Measurements from ENCODE around the gene SIRPA.

DNA sequence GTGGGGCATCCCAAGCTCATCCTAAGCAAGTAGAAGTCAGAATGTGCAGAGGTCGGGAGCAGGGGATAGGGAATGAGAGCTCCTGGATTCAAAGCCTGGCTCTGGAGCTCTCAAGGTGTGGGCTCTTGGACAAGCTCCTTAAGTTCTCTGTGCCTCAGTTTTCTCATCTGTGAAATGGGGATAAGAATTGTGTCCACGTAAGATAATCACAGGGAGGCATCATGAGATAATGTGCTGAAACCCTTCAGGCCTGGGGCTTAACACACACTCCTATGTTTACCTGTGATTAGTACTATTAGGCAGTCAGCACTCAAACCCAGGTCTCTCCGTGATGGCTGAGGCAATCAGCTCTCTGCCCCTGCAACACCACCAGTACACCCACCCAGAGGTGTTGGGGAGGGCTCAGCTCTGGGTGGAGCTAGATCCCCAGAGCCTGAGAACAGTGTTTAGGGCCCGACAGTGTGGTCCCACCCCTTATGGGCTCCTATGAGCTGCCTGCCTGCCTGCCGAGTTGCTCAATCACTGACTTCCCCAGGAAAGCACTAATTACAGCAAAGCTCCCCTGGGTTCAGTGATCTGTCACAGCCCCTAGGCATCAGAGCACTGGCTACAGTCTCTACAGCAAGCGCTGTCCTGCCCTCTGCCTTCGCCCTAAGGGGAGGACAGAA, 6.3 kb upstream of the SIRPA start:
- TF ChIP-seq POLR2A (IDR thresholded peaks at IDR 0.05) (no peak), POLR2AphosphoS5 (IDR thresholded peaks at IDR 0.05) (no peak)
- TF ChIP-seq, protein P1, sequence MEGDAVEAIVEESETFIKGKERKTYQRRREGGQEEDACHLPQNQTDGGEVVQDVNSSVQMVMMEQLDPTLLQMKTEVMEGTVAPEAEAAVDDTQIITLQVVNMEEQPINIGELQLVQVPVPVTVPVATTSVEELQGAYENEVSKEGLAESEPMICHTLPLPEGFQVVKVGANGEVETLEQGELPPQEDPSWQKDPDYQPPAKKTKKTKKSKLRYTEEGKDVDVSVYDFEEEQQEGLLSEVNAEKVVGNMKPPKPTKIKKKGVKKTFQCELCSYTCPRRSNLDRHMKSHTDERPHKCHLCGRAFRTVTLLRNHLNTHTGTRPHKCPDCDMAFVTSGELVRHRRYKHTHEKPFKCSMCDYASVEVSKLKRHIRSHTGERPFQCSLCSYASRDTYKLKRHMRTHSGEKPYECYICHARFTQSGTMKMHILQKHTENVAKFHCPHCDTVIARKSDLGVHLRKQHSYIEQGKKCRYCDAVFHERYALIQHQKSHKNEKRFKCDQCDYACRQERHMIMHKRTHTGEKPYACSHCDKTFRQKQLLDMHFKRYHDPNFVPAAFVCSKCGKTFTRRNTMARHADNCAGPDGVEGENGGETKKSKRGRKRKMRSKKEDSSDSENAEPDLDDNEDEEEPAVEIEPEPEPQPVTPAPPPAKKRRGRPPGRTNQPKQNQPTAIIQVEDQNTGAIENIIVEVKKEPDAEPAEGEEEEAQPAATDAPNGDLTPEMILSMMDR (IDR thresholded peaks at IDR 0.05) = no peak
